Astrocyte of the spinal cord (primary cell): ENCODE measurements around the gene PP2D1.

Source experiments
- DNase-seq: peaks from one replicate; pipeline ENCODE4 v3.0.0; 2011; ENCODE audit warnings: low read depth, low spot score
- H3K4me3 ChIP-seq: 2 replicates; pipeline ENCODE4 v1.5.1; 2011; ENCODE audit warnings: low read depth, mild to moderate bottlenecking, low read length, moderate library complexity
- CTCF ChIP-seq: IDR thresholded peaks from 2 replicates; pipeline ENCODE4 v1.5.1; 2012; ENCODE audit warnings: low read depth, mild to moderate bottlenecking, low read length, inconsistent platforms
- in situ Hi-C: cut with HindIII; loops from 2 replicates; pipeline ENCODE4 v1.10.0; 2017; ENCODE audit warnings: low sequenced_read_pairs

Gene PP2D1

GRCh38 chr3:20055842-20056241, 43.8 kb upstream of the PP2D1 start:
- no peak for TF ChIP-seq CTCF
- in situ Hi-C loops, result no loop called here
- no peak for DNase-seq
- H3K4me3 ChIP-seq, result no peak overlapping the region

GRCh38 chr3:20055020-20055775, 43.1 kb upstream of the PP2D1 start:
- DNase-seq, result no peak
- no peak for TF ChIP-seq CTCF
- in situ Hi-C loops, result no loop called here
- H3K4me3 ChIP-seq, result no peak overlapping the region

- in situ Hi-C loops, result no loop called here
- no peak for TF ChIP-seq CTCF
- H3K4me3 ChIP-seq, result no peak overlapping the region
- DNase-seq, result peak; percentile 77
Observed at GRCh38 chr3:20054549-20054987, 42.5 kb upstream of the PP2D1 start.

GRCh38 chr3:20052851-20053250, 40.8 kb upstream of the PP2D1 start:
- no peak for TF ChIP-seq CTCF
- in situ Hi-C loops, result no loop called here
- no peak overlapping the region for H3K4me3 ChIP-seq
- no peak for DNase-seq

GRCh38 chr3:20051123-20051806, 39.2 kb upstream of the PP2D1 start:
- no peak for DNase-seq
- H3K4me3 ChIP-seq, result no peak overlapping the region
- in situ Hi-C loops, result no loop called here
- no peak for TF ChIP-seq CTCF

- in situ Hi-C loops, result no loop called here
- H3K4me3 ChIP-seq, result no peak overlapping the region
- no peak for TF ChIP-seq CTCF
- DNase-seq, result no peak
Observed at GRCh38 chr3:20047976-20048883, 36.2 kb upstream of the PP2D1 start.
